Transverse colon (tissue), 4 donors: ENCODE measurements around the gene SH3RF1. TPM values are rescaled to one million over a fixed set of nuclear protein-coding genes. Genes with fewer than 3 reads are reported as not detected.

ENCODE experiments used
- DNase-seq: peaks from one replicate; pipeline ENCODE4 v3.0.0-alpha.2; 2019
- H3K27ac ChIP-seq, 4 donors: fragments of 200-600 bp; sonication (generic); 2 replicates each; pipeline ENCODE4 v1.5.1; 2016 to 2018; ENCODE audit warnings: inconsistent platforms in 4 of 4
- H3K27me3 ChIP-seq: fragments of 200-600 bp; sonication (generic); 2 replicates; pipeline ENCODE4 v1.5.1; 2017; ENCODE audit warnings: inconsistent platforms
- H3K36me3 ChIP-seq, 4 donors: fragments of 200-600 bp; sonication (generic); 2 replicates each; pipeline ENCODE4 v1.5.1; 2017 to 2019; ENCODE audit warnings: inconsistent platforms in 4 of 4
- H3K4me1 ChIP-seq, 4 donors: fragments of 200-600 bp; sonication (generic); 2 replicates each; pipeline ENCODE4 v1.5.1; 2017 to 2020; ENCODE audit warnings: inconsistent platforms in 4 of 4
- H3K4me3 ChIP-seq, 4 donors: fragments of 200-600 bp; sonication (generic); 1 replicate in 1 of 4; 2 replicates in 3 of 4; pipeline versions ENCODE4 v1.5.1 to v1.6.1; 2017 to 2019; ENCODE audit warnings: inconsistent platforms in 4 of 4
- H3K9me3 ChIP-seq, 2 donors: fragments of 200-600 bp; sonication (generic); 2 replicates each; pipeline ENCODE4 v1.5.1; 2017 to 2019; ENCODE audit warnings: inconsistent platforms in 2 of 2
- CTCF ChIP-seq, 5 experiments: fragments of 200-600 bp in 3 of 5; fragments of 450-650 bp in 2 of 5; sonication (generic) in 3 of 5; IDR thresholded peaks; 1 replicate in 2 of 5; 2 replicates in 3 of 5; pipeline ENCODE4 v1.5.1; 2016 to 2017; ENCODE audit warnings: antibody characterized with exemption in 5 of 5, inconsistent platforms in 3 of 5, mild to moderate bottlenecking in 2 of 5, moderate library complexity in 1 of 5
- EP300 ChIP-seq: sonication (generic); formaldehyde crosslinking; IDR thresholded peaks from one replicate; pipeline ENCODE4 v1.6.1; 2017; ENCODE audit warnings: antibody characterized with exemption, low read depth
- POLR2A ChIP-seq: fragments of 450-650 bp; IDR thresholded peaks from one replicate; pipeline ENCODE4 v1.6.1; 2016; ENCODE audit warnings: antibody characterized with exemption, mild to moderate bottlenecking, moderate library complexity
- POLR2AphosphoS5 ChIP-seq, 3 donors: sonication (generic); formaldehyde crosslinking; IDR thresholded peaks; one replicate each; pipeline ENCODE4 v1.6.1; 2016; ENCODE audit warnings: antibody characterized with exemption in 3 of 3
- WGBS, 2 donors: methylation state at CpG; one replicate each; pipeline ENCODE4 v1.1.5; 2018; ENCODE audit warnings: low coverage in 1 of 2; 5-methylcytosine and 5-hydroxymethylcytosine counted together
- in situ Hi-C, 4 donors: fragments of 200-750 bp; cut with MboI; loops; one replicate each; pipeline versions ENCODE4 v1.15.0 to v1.15.1; 2017; ENCODE audit warnings: low sequenced_read_pairs in 3 of 4, low pct_ligation_motif_present in 1 of 4, low pct_unique_long_range_greater_than_20kb in 1 of 4
- intact Hi-C: fragments of 100-400 bp; cut with DNase I; formaldehyde crosslinking; loops from one replicate; pipeline ENCODE4 v1.15.1; 2023; ENCODE audit warnings: low total_unique reads
- total RNA-seq, 4 donors: library from RNA; depleted of rRNA; stranded (reverse); fragments of >200 nt; gene quantifications; one replicate each; pipeline ENCODE4 v1.1.0, GENCODE V29; 2016

The SH3RF1 gene
- total RNA-seq, 4 donors from 2014 or later: 49.0 to 63.4 (median 54.3) TPM

DNA sequence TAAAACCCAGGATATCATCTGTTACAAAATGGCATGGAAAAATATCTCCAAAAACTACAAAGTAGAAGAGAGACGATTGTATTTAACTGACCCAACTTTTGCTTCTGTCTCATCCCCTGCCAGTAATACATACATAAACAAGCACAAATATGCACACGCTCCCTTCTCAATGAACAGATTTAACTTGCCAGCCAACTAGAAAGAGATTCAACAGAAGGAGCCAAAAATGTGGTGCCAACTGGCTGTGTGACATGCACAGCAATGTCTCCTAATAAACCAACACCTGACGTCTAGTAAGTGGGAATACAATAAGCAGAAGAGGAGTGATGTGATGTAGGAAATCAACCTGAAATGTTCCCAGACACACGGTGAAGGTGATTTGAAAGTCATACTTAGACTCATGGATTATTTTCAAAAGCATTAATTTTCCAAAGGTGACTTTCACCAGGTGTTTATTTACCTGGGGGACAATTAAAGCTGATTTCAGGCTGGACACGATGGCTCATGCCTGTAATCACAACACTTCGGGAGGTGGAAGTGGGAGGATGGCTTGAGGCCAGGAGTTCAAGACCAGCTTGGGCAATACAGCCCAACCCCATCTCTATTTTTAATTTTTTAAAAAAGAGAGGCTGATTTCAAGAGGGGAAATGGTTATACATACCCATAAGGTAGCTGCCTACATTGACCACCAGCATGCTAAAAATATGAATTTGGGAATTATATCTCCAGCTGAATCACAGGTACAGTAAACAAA is 33.7 kb downstream of the SH3RF1 start:
- Histone ChIP-seq H3K4me1 (peaks cover 2 to 25% (median 7%) of the 10 kb centered on the region in 4 donors), H3K4me3 (no peak overlapping the region), H3K27ac (no peak overlapping the region), H3K27me3 (no peaks in the 10 kb centered on the region), H3K36me3 (no peaks in the 10 kb centered on the region), H3K9me3 (no peaks in the 10 kb centered on the region)
- TF ChIP-seq POLR2A: no peak
- peak in 1 of 3 donors; percentile 32 for TF ChIP-seq POLR2AphosphoS5 (IDR thresholded peaks at IDR 0.05)
- WGBS, 2 donors: 60 to 63% methylated on average over 3 to 6 of the region's 6 CpGs
- DNase-seq: no peak
- intact Hi-C loops (no loop called here), in situ Hi-C loops (no loop called here)

DNA sequence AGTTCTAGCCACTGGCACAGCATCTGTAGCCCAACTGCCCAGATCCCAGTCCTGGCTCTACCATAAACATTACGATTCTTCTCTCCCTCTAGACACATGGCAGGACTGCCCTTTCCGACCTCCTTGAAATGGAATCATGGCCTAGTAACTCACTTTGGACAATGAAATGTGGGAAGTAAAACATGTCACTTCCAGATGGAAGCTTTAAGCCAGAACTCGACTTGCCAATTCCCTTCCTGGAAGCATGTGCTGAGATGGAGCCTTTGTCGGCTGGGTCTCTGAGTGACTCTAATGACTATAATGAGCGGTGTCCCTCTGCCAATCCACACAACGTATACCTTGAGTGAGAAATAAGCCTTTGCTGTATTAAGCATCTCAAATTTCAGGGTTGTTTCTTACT is 34.7 kb downstream of the SH3RF1 start:
- no peaks in the 10 kb centered on the region for H3K36me3 ChIP-seq
- H3K4me1 ChIP-seq: peaks cover 2 to 25% (median 7%) of the 10 kb centered on the region in 4 donors
- no peaks in the 10 kb centered on the region for H3K27me3 ChIP-seq
- 88% methylated on average over 6 of the region's 6 CpGs; no CpG with 5 or more reads in 1 of the 2 donors for WGBS, 2 donors
- no peak for TF ChIP-seq POLR2AphosphoS5 (IDR thresholded peaks at IDR 0.05)
- TF ChIP-seq EP300: no peak
- no peak for TF ChIP-seq CTCF (IDR thresholded peaks at IDR 0.05)
- no peak for TF ChIP-seq POLR2A
- no peak overlapping the region for H3K27ac ChIP-seq
- intact Hi-C loops (no loop called here), in situ Hi-C loops (no loop called here)
- no peak for DNase-seq
- no peaks in the 10 kb centered on the region for H3K9me3 ChIP-seq
- H3K4me3 ChIP-seq: no peak overlapping the region

GRCh38 chr4:169234137-169234855 is 36.5 kb downstream of the SH3RF1 start:
- TF ChIP-seq POLR2AphosphoS5 (IDR thresholded peaks at IDR 0.05) (no peak), POLR2A (no peak), EP300 (no peak), CTCF (IDR thresholded peaks at IDR 0.05) (no peak)
- in situ Hi-C loops (no loop called here), intact Hi-C loops (no loop called here)
- H3K27ac ChIP-seq: no peak overlapping the region
- H3K27me3 ChIP-seq: no peaks in the 10 kb centered on the region
- no peak for DNase-seq
- no peak overlapping the region for H3K4me3 ChIP-seq
- H3K36me3 ChIP-seq: no peaks in the 10 kb centered on the region
- WGBS, 2 donors: 75 to 80% methylated on average over 5 to 7 of the region's 7 CpGs
- H3K9me3 ChIP-seq: no peaks in the 10 kb centered on the region
- H3K4me1 ChIP-seq: peaks cover 2 to 22% (median 9%) of the 10 kb centered on the region in 4 donors

DNA sequence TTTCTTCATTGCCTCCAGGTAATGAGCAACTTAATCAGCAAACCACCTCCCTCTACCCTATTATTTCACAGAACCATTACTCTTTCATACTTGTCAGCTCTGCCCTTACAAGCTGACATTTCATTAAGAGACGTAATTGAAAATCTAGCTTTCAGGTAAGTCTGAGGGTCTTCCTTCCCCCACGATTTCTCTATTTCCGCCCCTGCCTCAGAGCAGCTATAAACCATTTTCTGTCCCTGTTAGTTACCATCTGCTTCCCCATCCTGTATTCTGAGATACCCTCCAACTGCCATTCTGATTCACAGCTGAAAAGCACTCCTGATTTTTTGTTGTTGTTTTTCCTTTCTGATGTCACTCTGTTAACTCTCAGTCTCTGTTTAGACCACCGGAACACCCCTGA is 37.1 kb downstream of the SH3RF1 start:
- H3K27ac ChIP-seq: no peak overlapping the region
- intact Hi-C loops: no loop called here
- 77 to 80% methylated on average over 4 of the region's 4 CpGs for WGBS, 2 donors

More for the DNA sequence above, 37.1 kb downstream of the SH3RF1 start:
- Histone ChIP-seq H3K4me3 (no peak overlapping the region), H3K36me3 (no peaks in the 10 kb centered on the region), H3K4me1 (peaks cover 2 to 18% (median 9%) of the 10 kb centered on the region in 4 donors), H3K9me3 (no peaks in the 10 kb centered on the region), H3K27me3 (no peaks in the 10 kb centered on the region)
- in situ Hi-C loops: no loop called here
- no peak for DNase-seq
- TF ChIP-seq POLR2AphosphoS5 (IDR thresholded peaks at IDR 0.05) (no peak), CTCF (IDR thresholded peaks at IDR 0.05) (no peak), EP300 (no peak), POLR2A (no peak)
